Skeletal muscle satellite cell (primary cell): ENCODE data around the gene RAB10.
A peak's percentile ranks its signal among the peaks of the same experiment; 100 is the strongest.
"Not testable (repeated sequence)": the region's sequence is repeated elsewhere in the genome, so short reads cannot be mapped to it uniquely, and the experiment has no call there.

Source experiments
- H3K27me3 ChIP-seq: 2 replicates; pipeline ENCODE4 v1.7.0; 2013; ENCODE audit warnings: low read length; ENCODE audit not compliant: control insufficient read depth, insufficient read depth
- H3K36me3 ChIP-seq: 2 replicates; pipeline ENCODE4 v1.7.0; 2013; ENCODE audit warnings: mild to moderate bottlenecking, control low read depth, low read length; ENCODE audit not compliant: insufficient read depth
- H3K4me1 ChIP-seq: 2 replicates; pipeline ENCODE4 v1.7.0; 2013; ENCODE audit warnings: low read length; ENCODE audit not compliant: control insufficient read depth, insufficient read depth
- H3K4me2 ChIP-seq: 2 replicates; pipeline ENCODE4 v1.7.0; 2013; ENCODE audit warnings: mild to moderate bottlenecking, low read length
- H3K4me3 ChIP-seq: 2 replicates; pipeline ENCODE4 v1.7.0; 2013; ENCODE audit warnings: low read length
- H3K9ac ChIP-seq: 2 replicates; pipeline ENCODE4 v1.7.0; 2013; ENCODE audit warnings: mild to moderate bottlenecking, low read depth, low read length, moderate library complexity
- H3K9me3 ChIP-seq: replicated peaks from 2 replicates; pipeline ENCODE4 v1.7.0; 2013; ENCODE audit warnings: mild to moderate bottlenecking, control low read depth, low read length

RAB10 gene

GRCh38 chr2:26141145-26141769, 107.4 kb downstream of the RAB10 start:
- Histone ChIP-seq H3K9me3 (no peaks in the 10 kb centered on the region), H3K27me3 (no peaks in the 10 kb centered on the region), H3K4me1 (no peaks in the 10 kb centered on the region), H3K4me3 (no peak overlapping the region), H3K4me2 (no peak overlapping the region), H3K36me3 (peaks cover 6% of the 10 kb centered on the region), H3K9ac (no peak overlapping the region)

- no peaks in the 10 kb centered on the region for H3K4me1 ChIP-seq
- H3K4me3 ChIP-seq = no peak overlapping the region
- H3K4me2 ChIP-seq = no peak overlapping the region
- no peaks in the 10 kb centered on the region for H3K9me3 ChIP-seq
- H3K9ac ChIP-seq = no peak overlapping the region
- H3K36me3 ChIP-seq = no peaks in the 10 kb centered on the region
- no peaks in the 10 kb centered on the region for H3K27me3 ChIP-seq
These were observed 110.1 kb downstream of the RAB10 start for GRCh38 chr2:26144031-26144430.

- H3K27me3 ChIP-seq = peaks cover 2% of the 10 kb centered on the region
- no peak overlapping the region for H3K9ac ChIP-seq
- no peaks in the 10 kb centered on the region for H3K9me3 ChIP-seq
- peak overlapping the region; percentile 47 for H3K4me2 ChIP-seq
- H3K4me3 ChIP-seq = no peak overlapping the region
- H3K36me3 ChIP-seq = no peaks in the 10 kb centered on the region
- H3K4me1 ChIP-seq = no peaks in the 10 kb centered on the region
These were observed 111.2 kb downstream of the RAB10 start for GRCh38 chr2:26144953-26145680.

GRCh38 chr2:26148501-26148900, 114.6 kb downstream of the RAB10 start:
- Histone ChIP-seq H3K4me2 (no peak overlapping the region), H3K27me3 (peaks cover 11% of the 10 kb centered on the region), H3K9me3 (no peaks in the 10 kb centered on the region), H3K4me1 (no peaks in the 10 kb centered on the region), H3K4me3 (no peak overlapping the region), H3K9ac (no peak overlapping the region), H3K36me3 (no peaks in the 10 kb centered on the region)

GRCh38 chr2:26150243-26150642, 116.4 kb downstream of the RAB10 start:
- Histone ChIP-seq H3K9ac (no peak overlapping the region), H3K9me3 (no peaks in the 10 kb centered on the region), H3K4me1 (no peaks in the 10 kb centered on the region), H3K36me3 (no peaks in the 10 kb centered on the region), H3K4me2 (no peak overlapping the region), H3K27me3 (peaks cover 11% of the 10 kb centered on the region), H3K4me3 (no peak overlapping the region)

GRCh38 chr2:26157580-26157979, 123.7 kb downstream of the RAB10 start:
- Histone ChIP-seq H3K4me3 (no peak overlapping the region), H3K4me1 (no peaks in the 10 kb centered on the region), H3K36me3 (no peaks in the 10 kb centered on the region), H3K4me2 (no peak overlapping the region), H3K27me3 (no peaks in the 10 kb centered on the region), H3K9me3 (no peaks in the 10 kb centered on the region), H3K9ac (no peak overlapping the region)

GRCh38 chr2:26161926-26162325, 128.0 kb downstream of the RAB10 start:
- no peak overlapping the region for H3K9ac ChIP-seq
- H3K9me3 ChIP-seq = no peaks in the 10 kb centered on the region
- peaks cover 3% of the 10 kb centered on the region for H3K27me3 ChIP-seq
- no peaks in the 10 kb centered on the region for H3K4me1 ChIP-seq
- no peaks in the 10 kb centered on the region for H3K36me3 ChIP-seq
- no peak overlapping the region for H3K4me2 ChIP-seq
- no peak overlapping the region for H3K4me3 ChIP-seq

GRCh38 chr2:26162963-26163362, 129.1 kb downstream of the RAB10 start:
- Histone ChIP-seq H3K4me1 (no peaks in the 10 kb centered on the region), H3K36me3 (no peaks in the 10 kb centered on the region), H3K9ac (no peak overlapping the region), H3K4me2 (no peak overlapping the region), H3K9me3 (no peaks in the 10 kb centered on the region), H3K4me3 (no peak overlapping the region), H3K27me3 (peaks cover 3% of the 10 kb centered on the region)

GRCh38 chr2:26164231-26164630, 130.3 kb downstream of the RAB10 start:
- peaks cover 3% of the 10 kb centered on the region for H3K27me3 ChIP-seq
- no peaks in the 10 kb centered on the region for H3K4me1 ChIP-seq
- no peak overlapping the region for H3K9ac ChIP-seq
- H3K9me3 ChIP-seq = no peaks in the 10 kb centered on the region
- no peak overlapping the region for H3K4me3 ChIP-seq
- no peak overlapping the region for H3K4me2 ChIP-seq
- H3K36me3 ChIP-seq = no peaks in the 10 kb centered on the region

- H3K9me3 ChIP-seq = no peaks in the 10 kb centered on the region
- H3K27me3 ChIP-seq = peaks cover 3% of the 10 kb centered on the region
- H3K36me3 ChIP-seq = no peaks in the 10 kb centered on the region
- H3K4me1 ChIP-seq = no peaks in the 10 kb centered on the region
- no peak overlapping the region for H3K4me3 ChIP-seq
- H3K9ac ChIP-seq = no peak overlapping the region
- H3K4me2 ChIP-seq = no peak overlapping the region
These were observed 130.8 kb downstream of the RAB10 start for GRCh38 chr2:26164641-26165211.

GRCh38 chr2:26165403-26165802, 131.5 kb downstream of the RAB10 start:
- Histone ChIP-seq H3K4me1 (no peaks in the 10 kb centered on the region), H3K4me2 (no peak overlapping the region), H3K9ac (no peak overlapping the region), H3K4me3 (no peak overlapping the region), H3K36me3 (no peaks in the 10 kb centered on the region), H3K9me3 (no peaks in the 10 kb centered on the region), H3K27me3 (peaks cover 3% of the 10 kb centered on the region)

- not testable (repeated sequence) for H3K4me1 ChIP-seq, H3K9me3 ChIP-seq, H3K9ac ChIP-seq, H3K4me2 ChIP-seq, H3K27me3 ChIP-seq, H3K4me3 ChIP-seq, H3K36me3 ChIP-seq
These were observed 132.7 kb downstream of the RAB10 start for GRCh38 chr2:26166541-26166940.
